EH (cell line): ENCODE measurements around the gene HOXD11.

Experiments used
- DNase-seq: peaks from one replicate; pipeline ENCODE4 v3.0.0-alpha.2; 2015; ENCODE audit warnings: low read depth

HOXD11 gene

DNA sequence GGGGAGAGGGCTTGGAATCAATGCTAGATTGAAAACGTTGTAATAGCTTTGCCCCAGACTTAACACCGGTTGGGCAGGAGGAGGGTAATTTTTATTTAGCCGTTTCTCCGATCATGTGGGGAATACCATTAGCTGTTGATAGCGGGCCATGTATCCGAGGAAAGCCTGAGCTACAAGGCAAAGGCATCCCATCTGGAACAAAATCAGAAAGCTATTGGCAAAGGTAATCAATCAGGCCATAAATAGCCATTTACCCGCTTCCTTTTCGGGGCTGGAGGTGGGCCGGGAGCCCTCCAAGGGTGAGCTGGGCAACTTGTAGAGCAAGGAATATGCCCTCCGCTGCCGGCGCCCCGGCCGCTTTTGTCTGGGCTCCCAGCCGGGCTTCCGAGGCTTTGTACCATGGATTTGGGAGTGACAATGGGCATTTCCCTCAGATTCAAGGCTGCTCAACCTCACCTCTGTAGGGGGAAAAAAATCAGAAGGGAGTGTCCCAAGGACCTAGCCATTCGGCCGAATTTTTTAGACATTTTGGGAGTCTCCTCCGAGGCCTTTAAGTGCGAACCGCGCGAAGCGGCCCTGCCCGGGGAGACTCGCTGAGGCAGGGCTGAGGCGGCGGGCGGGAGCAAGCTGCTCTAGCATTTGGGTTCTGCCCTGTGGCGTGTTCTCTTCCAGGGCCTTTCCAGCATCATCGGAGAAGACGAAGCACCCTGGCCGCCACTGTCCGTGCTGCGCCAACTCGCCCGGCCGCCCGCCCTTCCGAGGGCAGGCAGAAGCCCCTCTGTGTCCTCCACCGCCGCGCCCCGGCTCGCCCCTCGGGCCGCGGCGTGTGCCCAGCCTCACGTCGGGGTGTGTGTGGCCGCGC lies 14.3 kb downstream of the HOXD11 start:
- DNase-seq = no peak

DNA sequence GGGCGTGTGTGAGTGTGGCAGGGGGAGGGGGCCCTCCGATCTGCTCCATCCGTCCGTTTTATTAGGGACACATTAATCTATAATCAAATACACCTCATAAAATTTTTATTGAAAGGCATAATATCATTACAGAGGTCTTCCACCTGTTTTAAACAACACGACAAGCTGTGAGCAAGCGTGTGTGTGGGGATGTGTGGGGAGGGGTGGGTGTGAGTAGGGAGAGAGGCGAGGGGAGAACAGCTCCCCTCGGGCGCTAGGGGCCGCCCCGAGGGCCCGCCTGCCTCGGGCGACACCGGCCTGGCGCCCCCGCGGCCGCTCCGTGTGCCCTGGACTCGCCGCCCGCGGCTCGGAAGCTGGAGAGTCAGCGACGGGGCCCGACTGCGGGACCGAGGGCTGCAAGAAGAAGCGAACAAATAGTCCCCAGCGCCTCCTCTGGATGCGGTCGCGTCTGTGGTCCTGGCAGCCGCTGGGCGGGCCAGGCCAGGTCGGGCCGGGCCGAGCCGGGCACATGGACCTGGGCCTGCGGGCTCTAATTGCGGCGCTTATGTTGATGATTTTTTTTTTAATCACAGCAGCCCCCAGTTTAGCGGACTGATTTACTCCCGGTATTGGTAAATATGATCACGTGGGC lies 15.1 kb downstream of the HOXD11 start:
- no peak for DNase-seq

DNA sequence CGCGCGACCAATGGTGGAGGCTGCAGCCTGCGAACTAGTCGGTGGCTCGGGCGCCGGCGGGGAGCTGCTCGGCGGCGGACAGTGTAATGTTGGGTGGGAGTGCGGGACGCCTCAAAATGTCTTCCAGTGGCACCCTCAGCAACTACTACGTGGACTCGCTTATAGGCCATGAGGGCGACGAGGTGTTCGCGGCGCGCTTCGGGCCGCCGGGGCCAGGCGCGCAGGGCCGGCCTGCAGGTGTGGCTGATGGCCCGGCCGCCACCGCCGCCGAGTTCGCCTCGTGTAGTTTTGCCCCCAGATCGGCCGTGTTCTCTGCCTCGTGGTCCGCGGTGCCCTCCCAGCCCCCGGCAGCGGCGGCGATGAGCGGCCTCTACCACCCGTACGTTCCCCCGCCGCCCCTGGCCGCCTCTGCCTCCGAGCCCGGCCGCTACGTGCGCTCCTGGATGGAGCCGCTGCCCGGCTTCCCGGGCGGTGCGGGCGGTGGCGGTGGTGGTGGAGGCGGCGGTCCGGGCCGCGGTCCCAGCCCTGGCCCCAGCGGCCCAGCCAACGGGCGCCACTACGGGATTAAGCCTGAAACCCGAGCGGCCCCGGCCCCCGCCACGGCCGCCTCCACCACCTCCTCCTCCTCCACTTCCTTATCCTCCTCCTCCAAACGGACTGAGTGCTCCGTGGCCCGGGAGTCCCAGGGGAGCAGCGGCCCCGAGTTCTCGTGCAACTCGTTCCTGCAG lies 15.8 kb downstream of the HOXD11 start, which contains the start of gene HOXD9:
Gene HOXD9, plus strand, starts transcription at position 37 of the 728 bp plus-strand sequence. Its CDS starts 50 bp downstream, at position 87.
- peak; percentile 34 for DNase-seq

DNA sequence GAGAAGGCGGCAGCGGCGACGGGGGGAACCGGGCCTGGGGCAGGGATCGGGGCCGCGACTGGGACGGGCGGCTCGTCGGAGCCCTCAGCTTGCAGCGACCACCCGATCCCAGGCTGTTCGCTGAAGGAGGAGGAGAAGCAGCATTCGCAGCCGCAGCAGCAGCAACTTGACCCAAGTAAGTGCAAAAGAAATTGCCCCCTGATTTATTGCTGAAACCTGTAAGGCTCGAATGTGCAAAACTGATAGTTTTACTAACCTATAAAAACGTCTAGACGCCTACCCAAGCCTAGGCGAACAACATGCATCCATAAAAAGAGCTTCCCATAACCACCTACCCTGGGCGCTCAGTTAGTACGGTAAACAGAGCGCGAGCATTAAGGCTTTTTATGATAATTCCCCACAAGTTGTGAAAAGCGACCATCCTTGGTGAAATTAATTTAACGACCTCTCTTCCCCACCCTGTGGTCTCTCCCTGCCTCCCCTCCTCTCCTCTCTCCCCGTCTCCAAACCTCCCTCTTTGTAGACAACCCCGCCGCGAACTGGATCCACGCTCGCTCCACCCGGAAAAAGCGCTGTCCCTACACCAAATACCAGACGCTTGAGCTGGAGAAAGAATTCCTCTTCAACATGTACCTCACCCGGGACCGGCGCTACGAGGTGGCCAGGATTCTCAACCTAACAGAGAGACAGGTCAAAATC lies 16.5 kb downstream of the HOXD11 start:
- DNase-seq = no peak

DNA sequence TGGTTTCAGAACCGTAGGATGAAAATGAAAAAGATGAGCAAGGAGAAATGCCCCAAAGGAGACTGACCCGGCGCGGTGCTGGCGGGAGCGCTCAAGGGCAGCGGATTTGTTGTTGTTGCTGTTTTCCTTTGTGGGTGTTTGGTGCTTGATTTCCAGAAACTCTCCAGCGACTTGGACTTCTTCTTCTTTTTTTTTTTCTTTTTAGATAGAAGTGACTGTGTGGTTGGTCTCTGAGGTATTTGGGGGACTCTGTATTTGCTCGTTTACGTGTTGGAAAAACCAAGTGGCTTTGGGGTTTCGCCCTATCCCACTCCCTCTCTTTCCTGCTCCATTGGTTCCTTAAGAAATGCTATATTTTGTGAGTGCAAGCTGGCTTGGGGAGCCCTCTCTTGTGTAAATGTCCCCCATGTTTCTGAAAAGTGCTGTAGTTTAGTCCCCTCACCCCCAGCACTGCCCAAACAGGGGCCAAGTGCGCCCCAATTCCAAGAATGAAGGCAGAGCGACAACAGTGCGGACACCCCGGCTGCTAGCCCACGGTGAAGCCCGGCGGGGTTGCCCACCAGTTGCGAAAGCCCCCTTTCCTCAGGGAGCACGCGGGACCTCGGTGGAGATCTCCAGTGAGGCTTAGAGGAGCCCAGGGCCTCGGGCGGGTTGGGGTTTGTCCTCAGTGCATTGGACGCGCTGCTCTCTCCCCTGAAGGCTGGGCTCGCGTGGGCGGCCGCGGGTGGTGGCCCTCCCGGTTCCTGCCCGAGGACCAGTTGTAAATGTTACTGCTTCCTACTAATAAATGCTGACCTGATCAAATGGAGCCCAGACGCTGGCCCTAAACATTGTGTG lies 17.2 kb downstream of the HOXD11 start:
- DNase-seq = no peak

DNA sequence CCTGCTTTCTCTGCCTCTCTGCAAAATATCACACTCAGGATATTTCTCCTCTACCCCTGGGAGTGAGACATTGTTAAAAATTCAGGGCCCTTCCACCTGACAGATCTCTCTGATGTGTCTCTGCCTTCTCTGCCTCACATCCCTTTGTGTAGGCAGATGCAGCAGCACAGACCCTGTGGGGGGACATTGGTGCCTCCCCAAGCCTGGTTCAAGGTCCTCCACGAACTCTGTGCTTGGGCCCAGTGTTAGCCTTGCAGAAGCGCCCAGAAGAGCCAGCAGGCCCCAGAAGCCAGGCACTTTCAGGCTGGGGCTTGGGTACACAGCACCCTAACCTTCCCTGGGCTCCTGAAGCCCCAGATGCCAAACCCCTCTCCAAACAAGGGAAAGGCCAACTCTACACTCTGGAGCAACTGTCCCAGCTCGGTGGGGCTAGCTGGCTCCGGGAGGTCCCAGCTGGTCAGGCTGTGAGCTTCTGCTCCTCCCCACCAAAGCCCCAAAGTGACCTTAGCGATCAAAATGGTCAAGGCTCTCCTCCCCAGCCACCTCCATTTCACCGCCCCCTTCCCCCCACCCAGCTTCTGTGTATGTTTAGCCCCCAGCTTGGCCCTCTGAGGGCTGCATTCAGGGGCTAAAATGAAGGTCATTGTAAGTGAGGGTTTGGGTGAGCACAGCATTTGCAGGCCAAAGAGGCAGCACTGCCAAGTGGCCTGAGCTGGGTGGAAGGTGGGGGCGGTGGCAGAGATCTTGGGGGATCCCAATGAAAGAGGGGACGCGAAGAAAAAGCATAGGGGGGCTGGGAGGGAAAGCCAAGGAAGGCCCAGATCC lies 18.1 kb downstream of the HOXD11 start:
- no peak for DNase-seq

DNA sequence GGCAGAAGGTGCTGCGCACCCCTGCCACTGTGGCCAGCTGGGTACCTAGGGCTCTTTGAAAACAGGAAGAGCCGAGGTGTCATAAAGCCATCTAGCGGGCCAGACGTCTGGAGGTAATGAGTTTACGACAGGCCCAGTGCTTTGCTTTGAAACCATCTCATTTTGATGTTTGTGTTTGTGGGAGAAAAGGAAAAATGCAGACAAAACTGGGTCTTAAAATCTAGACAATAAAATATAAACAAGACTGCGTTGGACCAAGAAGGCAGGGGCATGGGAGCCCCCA lies 18.6 kb downstream of the HOXD11 start:
- DNase-seq = no peak

DNA sequence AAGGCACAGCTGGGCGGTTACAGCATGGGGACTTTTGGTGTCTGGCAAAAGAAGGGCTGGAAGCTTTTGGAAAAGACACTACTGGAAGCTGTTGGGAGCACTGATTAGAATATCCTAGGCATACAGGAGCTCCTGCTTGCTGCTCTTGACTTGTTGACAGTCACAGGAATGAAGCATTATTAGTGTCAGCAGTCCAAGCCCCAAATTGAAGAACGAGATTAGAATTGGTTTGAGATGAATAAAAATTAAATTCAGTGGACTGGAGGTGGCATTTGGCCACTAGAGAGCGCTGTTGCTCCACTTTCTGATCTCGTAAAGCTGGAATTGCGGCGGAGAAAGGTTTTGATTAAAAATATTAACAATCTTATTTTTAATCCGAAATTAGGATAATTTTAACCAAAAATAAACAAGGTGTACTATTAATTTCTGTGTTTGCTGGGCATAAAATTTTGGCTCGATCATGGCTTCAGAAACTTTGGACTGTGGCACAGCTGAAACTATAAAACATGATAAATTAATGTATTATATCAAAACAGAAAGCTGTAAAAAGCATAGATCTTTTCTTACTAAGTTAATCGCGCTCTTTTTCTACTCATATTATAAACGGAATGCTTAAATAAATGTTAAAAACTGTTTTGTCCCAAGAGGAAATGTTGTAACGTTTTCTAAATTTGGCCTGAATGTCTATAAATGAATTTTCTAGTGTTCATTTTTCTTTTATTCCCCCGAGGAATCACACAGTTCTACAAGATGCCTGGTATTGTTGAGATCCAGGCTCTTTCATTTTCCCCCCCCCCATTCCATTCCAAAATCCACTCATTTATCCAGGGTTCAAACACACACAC lies 20.1 kb downstream of the HOXD11 start:
- DNase-seq = peak; percentile 57

DNA sequence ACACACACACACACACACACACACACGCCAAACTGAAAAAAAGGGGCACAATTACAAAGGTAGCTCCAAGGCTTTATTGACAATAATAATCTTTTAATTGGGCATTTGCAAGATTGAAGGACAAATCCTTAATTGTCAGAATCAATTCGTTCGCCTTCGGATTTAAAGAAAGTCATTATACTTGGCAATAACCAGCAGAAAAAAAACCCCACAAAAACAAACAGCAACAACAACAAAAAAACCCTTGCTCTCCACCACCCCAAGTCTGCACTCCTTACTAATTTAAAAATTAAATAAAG lies 20.6 kb downstream of the HOXD11 start:
- no peak for DNase-seq

DNA sequence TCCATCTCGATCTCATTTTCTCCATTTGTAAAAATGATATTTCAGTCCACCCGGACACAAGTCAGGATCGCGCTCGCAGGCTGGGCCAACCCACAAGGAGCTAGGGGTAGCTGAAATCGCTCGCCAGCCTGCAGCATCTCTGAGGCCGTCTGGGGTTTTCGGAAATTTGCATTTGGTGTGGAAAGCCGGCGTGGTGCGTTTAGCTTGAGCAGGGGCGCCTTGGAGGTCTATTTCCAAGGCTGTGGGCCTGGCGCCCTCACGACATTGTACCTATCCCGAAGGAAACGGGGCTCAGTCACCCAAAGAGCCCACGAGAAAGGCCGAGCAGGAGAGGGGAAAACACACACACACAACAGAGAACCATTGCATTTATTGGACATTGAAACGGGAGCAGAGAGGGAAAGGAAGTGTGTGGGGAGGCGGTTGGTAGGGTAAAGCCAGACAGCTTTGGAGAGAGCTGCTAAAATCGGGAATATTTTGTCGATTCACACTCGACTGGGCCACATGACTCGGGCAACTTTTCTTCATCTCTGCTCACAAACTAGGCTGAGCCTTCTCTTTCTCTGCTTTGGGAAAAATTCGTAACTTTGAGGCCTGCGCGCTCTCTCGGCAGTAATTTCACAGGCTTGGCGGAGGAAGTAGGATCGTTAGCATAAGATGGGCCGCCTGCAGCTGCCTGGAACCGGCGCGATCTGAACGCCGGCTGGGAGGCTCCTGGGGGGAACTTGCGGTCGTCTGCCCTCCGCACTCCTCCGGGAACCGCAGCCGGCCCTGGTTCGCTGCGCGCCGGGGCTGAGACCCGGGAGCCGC lies 21.3 kb downstream of the HOXD11 start:
- DNase-seq = no peak

DNA sequence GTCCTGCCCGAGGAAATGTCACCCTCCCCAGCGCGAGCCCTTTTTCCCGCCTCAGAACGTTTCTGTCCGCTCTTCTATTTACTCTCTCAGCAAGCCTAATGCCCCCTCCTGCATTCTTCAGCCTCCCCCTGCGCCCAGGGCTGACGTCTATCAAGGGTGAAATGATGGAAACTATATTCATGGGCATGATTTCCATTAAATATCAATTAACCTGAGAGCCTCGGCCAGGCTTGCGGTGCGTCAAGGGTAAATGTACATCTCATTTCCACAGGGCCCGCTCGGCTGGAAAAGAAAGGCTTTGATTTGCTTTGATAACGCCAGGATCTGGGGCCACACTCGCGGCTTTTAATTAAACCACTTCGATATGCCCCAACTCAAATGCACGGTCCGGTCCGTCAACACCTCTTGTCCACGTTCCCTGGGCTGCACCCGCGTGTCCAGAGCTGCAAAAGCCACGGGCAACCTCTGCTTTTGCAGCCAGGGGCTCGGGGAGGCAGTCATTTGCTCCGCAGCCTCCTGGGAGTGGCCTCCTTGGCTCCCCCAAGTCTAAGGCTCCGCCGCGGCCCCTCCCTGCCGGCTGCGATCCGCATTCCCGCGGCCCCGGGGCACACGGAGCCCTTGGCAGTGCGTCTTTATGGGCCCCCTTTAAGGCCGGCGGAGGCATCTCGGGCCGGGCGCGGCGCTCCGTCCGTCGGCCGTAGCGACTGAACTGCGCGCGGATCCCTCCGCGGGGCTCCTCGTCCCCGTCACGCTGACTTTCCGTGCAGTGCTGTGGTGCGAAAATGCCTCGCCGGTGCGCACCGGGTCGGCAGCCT lies 22.1 kb downstream of the HOXD11 start, which contains the start of gene HOXD8:
Gene HOXD8, plus strand, starts transcription at position 724 of the 815 bp plus-strand sequence. CDS start 662 bp downstream, outside the sequence.
- peak; percentile 64 for DNase-seq

DNA sequence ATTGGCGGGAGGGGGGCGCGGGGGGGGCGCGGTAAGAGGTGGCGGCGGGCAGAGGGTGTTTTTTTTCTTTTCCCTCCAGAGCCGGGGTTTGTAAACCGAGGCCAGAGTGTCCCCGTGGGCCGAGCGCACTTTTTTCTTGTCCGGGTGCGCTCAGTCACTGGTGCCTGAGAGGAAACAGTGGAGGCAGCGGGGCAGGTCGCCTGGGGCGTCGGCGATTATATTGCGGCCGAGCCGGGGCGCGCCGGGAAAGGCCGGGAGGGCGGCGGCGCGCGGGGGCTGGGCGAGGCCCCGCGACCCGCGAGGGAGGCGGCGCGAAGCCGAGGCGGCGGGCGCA lies 22.7 kb downstream of the HOXD11 start:
- DNase-seq = no peak

DNA sequence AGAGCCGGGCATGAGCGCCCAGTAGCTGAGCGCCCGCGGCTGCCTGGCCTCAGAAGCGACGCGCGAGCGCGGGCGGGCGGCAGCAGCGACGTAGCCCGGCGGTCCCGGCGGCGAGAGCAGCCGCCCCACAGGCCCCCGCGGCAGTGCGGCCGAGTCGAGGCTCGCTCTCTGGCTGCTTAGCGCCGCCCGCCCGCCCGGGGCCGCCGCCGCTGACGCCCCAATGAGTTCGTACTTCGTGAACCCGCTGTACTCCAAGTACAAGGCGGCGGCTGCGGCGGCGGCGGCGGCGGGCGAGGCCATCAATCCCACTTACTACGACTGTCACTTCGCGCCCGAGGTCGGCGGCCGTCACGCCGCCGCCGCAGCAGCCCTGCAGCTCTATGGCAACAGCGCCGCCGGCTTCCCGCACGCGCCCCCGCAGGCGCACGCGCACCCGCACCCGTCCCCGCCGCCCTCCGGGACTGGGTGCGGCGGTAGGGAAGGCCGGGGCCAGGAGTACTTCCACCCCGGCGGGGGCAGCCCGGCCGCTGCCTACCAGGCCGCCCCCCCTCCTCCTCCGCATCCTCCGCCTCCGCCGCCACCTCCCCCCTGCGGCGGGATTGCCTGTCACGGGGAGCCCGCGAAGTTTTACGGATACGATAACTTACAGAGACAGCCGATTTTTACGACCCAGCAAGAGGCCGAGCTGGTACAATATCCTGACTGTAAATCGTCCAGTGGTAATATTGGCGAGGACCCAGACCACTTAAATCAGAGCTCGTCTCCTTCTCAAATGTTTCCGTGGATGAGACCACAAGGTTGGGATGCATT lies 23.3 kb downstream of the HOXD11 start:
- DNase-seq = peak; percentile 43

DNA sequence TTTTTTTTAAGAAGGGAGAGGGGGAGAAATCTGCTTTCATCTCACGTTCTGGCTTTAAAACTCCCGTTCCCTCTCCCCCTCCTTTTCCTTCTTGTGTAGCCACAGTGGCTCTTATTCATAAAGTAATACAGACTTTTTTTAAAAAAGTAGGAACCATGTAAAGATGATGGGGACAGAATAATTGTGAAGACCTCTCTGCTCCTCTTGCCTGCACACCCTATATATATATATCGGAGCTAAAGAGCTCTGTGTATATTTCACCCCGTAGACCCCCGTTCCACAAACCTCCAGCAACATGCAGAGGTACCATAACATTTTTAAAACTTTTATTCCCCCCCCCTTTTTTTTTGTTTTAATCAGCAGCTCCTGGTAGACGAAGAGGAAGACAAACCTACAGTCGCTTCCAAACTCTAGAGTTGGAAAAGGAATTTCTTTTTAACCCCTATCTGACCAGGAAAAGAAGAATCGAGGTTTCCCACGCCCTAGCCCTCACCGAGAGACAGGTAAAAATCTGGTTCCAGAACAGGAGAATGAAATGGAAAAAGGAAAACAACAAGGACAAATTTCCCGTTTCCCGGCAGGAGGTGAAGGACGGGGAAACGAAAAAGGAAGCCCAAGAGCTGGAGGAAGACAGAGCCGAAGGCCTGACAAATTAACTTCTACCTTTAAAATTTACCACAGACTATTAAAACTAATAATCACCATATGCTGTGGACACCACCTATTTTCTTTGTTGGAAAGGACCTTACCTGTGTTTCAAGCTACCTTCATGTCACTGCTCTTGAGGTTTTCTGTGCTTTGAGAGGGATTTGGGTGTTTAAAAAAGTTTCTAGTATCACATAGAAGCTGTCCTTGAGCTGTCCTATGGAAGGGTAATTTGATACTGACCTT lies 24.1 kb downstream of the HOXD11 start:
- no peak for DNase-seq

DNA sequence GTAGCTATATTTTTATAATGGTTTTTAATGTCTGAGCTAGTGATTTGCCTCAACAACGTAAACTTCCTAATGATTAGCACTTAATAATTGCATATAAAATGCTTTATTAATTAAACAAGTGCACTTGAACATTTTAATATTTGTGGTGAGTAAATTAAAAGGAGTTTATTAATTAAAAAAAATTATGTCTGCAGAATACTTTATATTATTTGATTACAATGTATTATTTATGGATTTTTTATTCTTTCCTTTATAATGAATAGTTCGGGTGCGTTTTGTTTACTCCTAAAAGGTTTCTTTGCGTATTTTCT lies 24.7 kb downstream of the HOXD11 start:
- DNase-seq = no peak
